Measurements from ENCODE around the gene LEF1.

DNA sequence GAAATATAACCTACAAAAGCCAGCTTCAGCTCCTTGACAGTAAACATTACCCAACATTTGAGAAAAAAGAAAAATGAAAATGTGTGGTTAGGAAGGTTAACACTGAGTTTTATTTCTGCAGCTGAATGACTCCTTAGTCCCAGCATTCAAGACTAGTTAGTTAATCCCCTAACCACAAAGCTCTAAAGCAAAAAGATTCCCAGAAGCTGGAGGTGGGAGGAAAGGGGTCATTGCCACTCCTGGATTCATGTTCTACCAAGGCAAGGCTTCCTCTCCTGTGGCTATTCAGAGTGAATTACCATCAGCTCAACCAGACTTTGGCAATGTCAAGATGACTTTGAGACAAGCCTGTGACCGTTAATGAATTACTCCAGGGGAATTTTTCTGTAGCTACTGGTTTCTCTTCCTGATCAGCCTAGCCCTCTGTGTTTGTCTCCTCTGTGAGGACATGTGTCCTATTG lies 115.5 kb downstream of the LEF1 start:
- TF ChIP-seq CTCF (conservative IDR thresholded peaks at IDR 0.05) (no peak), EZH2 (IDR thresholded peaks at IDR 0.05; ENCODE audit: low read depth) (no peak)
